Non-pigmented ciliary epithelial cell (primary cell): Measurements from ENCODE around the gene CALR.

ENCODE experiments used
- DNase-seq: peaks from one replicate; pipeline ENCODE4 v3.0.0-alpha.2; 2010; ENCODE audit warnings: low read depth

The CALR gene

DNA sequence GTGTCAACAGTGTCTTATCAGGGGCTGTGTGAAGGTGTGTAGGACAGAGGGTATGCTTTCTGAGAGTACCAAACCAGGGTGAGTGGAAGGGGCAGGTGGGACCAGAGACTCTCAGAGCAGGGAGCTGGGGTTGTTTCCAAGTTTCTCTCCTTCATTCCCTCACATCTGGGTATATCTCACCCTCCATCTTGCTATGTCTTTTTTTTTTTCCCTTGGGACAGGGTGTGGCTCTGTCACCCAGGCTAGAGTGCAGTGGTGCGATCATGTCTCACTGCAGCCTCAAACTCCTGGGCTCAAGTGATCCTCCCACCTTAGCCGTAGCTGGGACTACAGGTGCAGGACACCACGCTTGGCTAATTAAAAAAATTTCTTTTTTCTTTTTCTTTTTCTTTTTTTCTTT, 41.6 kb downstream of the CALR start:
- DNase-seq = no peak

DNA sequence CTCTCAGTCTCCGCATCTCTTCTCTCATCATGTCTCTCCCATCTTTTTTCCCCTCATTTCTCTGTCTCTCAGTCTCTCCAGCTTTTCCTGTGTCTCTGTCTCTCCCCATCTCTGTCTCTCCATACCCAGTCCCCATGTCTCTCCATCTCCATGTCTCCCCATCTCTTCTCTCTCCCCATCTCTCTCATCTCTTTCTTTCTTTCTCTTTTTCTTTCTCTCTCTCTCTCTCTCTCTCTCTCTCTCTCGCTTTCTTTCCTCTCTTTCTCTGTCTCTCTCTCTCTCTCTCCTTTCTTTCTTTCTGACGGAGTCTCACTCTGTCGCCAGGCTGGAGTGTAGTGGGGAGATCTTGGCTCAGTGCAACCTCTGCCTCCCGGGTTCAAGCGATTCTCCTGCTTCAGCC, 44.2 kb downstream of the CALR start:
- no peak for DNase-seq

DNA sequence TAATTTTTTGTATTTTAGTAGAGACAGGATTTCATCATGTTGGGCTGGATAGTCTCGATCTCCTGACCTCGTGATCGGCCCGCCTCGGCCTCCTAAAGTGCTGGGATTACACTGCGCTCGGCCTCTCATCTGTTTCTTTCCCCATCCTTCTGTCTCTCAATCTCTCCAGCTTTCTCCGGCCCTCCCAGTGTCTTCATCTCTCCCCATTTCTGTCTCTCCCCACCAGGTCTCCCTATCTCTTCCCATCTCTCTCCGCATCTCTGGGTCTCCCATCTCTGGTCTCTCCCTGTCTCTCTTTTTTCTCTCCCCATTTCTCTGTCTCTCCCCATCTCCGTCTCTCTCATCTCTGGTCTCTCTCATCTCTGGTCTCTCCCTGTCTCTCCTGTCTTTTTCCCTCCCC, 44.7 kb downstream of the CALR start:
- DNase-seq = no peak

DNA sequence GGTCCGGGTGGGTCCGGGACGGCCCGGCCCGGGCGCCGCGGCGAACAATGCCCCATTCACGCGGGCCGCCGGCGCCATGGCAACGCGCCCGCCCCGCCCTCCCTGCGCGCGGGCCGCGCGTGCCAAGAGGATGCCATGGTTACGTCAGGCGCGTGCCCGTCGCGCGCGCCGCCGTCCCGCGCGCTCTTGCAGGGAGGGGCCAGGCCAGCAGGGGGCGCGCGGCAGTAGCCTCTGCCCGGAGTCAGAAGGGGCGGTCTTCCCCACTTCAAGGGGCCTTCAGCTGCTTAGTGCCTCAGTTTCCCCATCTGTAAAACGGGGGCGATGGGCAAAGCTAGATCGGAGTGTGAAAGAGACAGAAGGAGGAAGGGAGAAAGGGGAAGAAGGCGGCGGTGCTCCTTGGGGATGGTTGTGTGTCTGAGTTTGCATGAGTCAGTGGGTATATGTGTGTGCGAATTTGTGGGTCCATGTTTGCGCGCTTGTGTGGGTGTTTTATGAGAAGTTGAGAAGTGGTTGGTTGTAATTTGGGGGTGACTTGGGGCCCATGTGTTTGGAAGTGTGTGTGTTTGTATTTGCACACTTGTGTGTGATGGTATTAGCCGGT, 45.2 kb downstream of the CALR start:
- no peak for DNase-seq

DNA sequence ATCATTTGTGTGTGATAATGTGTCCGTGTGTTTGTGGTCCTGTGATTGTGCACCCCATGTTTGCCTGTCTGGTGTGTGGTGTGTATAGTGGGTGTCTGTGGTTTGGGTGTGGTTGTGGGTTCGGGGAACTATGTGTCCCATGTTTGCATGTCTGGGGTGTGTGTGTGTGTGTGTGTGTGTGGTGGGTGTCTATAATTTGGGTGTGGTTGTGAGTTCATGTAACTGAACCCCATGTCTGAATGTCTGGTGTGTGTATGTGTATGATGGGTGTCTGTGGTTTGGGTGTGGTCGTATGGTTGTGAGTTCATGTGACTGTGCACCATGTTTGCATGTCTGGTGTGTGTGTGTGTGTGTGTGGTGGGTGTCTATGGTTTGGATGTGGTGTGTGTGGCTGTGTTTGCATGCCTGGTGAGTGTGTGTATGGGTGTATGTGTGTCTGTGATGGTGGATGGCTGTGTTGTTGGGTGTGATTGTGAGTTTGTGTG, 45.8 kb downstream of the CALR start:
- no peak for DNase-seq

DNA sequence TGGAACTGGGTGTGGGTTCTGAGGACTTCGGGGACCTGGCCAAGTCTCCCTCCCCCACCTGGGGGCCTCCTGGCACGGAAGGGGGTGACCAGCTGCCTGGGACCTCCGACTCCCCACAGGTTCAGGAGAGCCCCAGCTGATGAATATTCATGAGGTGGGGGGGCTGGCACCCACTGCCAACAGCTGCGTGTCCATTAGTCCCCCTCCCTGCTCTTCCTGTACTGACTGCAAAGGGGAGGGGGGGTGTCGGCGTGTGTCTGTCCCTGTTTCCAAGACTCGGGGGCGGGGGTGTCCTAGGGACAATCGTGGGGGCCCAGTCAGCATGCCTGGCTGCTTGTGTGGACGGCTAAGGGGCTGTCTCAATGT, 46.3 kb downstream of the CALR start:
- DNase-seq = no peak

DNA sequence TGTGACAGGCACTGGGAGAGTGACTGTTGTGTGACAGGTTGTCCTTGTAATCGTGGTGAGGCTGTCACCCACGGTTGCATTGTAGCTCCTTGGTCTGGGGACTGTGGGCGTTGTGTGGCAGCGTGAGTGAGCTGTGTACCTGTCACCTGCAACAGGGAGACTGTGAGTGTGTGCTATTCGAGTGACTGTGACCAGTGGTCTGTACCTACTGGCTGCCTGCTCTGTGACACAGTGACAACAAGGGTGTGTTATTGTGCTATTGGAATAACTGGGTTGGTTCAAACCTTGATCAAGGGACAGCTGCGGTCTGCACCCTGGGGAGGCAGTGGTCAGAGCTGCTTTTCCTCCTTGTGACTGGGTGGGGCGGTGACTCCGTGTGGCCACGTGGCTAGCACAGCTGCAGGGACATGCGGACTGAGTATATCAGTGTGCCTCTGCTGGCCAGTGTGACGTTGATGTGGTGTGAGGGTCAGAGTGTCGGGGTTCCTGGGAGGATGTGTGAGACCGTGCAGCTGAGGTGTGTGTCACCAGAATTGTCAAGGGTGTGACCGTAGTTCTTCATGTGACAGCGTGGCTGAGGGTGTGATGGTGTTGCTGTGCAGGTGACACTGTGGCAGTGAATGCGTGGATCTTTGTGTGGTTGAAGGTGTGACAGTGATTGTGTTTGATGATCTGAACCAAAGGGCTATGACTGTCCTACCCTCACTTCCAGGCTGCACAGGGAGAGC, 46.8 kb downstream of the CALR start:
- no peak for DNase-seq

DNA sequence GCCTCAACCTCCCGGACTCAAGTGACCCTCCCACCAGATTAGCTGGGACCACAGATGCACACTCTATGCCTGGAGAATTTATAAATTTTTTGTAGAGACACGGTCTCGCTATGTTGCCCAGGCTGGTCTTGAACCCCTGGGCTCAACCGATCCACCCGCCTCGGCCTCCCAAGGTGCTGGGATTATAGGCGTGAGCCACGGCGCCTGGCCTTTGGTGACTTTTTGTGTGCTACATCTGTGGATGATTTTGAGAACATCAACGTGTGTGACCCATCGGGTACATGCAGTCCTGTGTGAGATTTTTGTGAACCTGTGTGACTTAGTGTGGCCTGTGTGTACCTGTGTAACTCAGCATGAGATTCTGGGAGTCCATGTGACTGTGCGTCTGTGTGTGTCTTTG, 48.3 kb downstream of the CALR start:
- no peak for DNase-seq

DNA sequence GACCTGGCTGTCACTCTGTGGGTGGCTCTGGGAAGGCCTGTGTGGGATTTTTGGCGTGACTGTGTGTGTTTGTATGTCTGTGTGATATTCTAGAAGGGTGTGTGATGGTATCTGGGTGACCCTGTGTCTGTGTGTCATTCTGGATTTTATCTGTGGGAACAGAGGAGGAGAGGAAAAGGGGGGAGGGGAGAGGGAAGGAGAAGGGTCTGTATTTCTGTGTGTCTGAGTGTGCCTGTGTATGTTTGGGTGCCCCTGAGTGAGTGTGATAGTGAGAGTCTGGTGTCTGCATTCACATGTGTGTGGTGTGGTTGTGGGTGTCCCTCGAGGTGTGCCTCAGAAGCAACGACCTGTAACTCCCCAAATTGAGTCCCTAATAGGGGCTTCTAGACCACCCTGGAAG, 48.8 kb downstream of the CALR start:
- no peak for DNase-seq

DNA sequence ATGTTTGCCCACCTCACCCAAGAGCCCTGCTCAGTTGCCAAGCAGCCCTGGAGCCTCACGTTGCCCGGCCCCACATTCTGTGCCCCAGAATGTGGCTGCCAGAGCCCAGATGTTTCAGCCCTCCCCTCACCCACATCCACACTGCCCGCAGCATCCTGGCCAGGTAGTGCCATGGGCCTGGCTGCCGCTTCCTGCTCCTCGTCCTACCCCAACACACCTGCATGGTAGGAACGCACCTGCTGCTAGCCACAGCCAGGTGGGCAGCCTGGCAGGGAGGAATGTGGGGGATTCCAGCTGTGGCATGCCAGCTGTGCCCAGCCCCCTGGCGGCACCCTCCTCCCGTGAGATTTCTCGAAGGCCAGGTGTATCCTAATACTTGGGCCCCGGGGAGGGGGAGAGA, 49.4 kb downstream of the CALR start:
- no peak for DNase-seq

DNA sequence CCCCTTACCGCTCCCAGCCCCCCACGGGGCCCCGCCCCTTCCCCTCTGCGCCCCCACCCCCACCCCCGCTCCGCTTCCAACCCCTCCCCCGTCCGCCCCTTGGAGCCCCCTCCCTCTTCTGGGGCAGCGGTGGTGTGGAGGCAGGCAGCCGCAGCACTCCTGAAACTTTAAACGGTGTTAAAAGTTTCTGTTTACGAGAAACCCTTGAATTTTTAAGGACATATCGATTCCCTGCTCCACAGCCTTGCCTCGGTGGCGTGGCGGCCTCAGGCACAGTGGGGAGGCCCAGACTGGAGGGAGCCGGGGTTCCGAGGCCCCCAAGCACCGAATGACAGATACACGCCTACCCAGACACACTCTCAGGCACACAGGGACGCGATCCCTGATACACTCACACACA, 52.0 kb downstream of the CALR start:
- DNase-seq = no peak

DNA sequence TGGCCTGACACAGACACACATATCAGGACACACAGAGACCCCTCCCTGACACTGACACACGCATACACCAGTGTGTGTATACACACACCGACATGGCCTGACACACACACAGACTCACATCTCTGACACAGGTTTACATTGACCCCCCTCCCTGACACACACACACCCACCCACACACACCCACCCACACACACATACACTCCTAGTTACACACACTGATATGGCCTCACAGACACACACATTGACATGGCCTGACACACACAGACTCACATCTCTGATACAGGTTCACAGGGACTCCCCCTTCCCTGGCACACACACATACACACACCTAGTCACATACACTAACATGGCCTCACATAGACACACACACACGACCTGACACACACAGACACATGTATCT, 52.4 kb downstream of the CALR start:
- no peak for DNase-seq

DNA sequence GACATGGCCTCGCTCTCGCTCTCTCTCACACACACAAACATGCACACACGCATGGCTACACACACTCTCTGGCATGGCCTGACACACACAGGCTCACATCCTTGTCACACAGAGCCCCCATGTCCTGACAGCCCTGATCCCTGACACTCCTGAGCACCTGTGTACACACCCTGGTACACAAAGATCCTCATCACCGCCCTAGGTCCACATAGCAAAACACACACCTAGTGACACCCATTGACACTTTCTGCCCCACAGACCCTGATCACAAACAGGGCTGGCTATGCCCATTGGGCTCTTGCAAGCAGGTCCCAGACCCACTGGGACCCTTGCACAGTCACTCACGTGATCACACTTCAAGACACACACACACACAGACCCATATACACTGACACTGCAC, 52.9 kb downstream of the CALR start:
- no peak for DNase-seq

DNA sequence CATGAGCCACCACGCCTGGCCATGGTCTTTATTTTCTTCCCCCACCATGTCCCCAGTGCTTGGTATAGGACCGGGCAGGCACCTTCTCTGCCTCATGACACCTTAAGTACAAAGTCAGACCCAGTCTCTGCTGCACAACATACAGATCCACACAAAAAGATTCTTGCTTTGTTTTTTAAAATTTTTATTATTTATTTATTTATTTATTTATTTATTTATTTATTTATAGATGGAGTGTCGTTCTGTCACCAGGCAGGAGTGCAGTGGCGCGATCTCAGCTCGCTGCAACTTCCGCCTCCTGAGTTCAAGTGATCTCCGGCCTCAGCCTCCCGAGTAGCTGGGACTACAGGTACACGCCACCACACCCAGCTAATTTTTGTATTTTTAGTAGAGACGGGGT, 54.3 kb downstream of the CALR start:
- DNase-seq = no peak

DNA sequence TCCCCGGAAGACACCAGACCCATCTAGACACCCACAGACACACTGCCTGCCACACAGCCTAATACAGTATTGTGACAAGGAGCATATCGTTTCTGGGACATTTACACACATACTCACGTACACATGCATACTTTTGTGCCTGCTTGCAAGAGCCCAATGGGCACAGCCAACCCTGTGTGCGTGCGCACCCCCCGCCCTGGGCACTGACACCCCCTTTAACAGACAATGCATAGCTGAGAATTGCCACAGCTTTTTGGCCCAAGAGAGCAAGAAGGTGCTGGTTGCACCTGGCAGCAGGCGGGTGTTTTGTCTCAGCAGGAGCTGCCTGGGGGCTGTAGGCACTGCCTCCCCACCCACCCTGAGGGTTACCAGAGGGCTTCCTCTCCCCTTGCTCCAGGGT, 55.2 kb downstream of the CALR start:
- no peak for DNase-seq
